Activated naive CD8-positive, alpha-beta T cell treated with anti-CD3 and anti-CD28 coated beads for 36 hours (primary cell): ENCODE measurements around the gene CCNG2. TPM values are rescaled to one million over a fixed set of nuclear protein-coding genes. Genes with fewer than 3 reads are reported as not detected.

Experiments
- DNase-seq: peaks from one replicate; pipeline ENCODE4 v3.0.0; 2021
- H3K27ac Mint-ChIP-seq: one replicate; pipeline ENCODE4 v1.8.0; 2022; ENCODE audit warnings: mild to moderate bottlenecking, moderate library complexity, mixed read lengths
- H3K27me3 Mint-ChIP-seq: one replicate; pipeline ENCODE4 v1.8.0; 2022; ENCODE audit warnings: mild to moderate bottlenecking, mixed read lengths
- H3K36me3 Mint-ChIP-seq: one replicate; pipeline ENCODE4 v1.8.0; 2021; ENCODE audit warnings: mild to moderate bottlenecking, mixed read lengths
- H3K4me1 Mint-ChIP-seq: one replicate; pipeline ENCODE4 v1.8.0; 2021; ENCODE audit warnings: mixed read lengths
- H3K4me3 Mint-ChIP-seq: one replicate; pipeline ENCODE4 v1.8.0; 2022; ENCODE audit warnings: mild to moderate bottlenecking, moderate library complexity, mixed read lengths
- H3K9me3 Mint-ChIP-seq: one replicate; pipeline ENCODE4 v1.8.0; 2022; ENCODE audit warnings: mixed read lengths
- total RNA-seq, 2 experiments: library from RNA; stranded (reverse); gene quantifications; one replicate each; pipeline ENCODE4 v1.2.3, GENCODE V29; 2021

CCNG2 gene
- total RNA-seq, 2 experiments from 2014 or later = 17.4 to 18.7 TPM

DNA sequence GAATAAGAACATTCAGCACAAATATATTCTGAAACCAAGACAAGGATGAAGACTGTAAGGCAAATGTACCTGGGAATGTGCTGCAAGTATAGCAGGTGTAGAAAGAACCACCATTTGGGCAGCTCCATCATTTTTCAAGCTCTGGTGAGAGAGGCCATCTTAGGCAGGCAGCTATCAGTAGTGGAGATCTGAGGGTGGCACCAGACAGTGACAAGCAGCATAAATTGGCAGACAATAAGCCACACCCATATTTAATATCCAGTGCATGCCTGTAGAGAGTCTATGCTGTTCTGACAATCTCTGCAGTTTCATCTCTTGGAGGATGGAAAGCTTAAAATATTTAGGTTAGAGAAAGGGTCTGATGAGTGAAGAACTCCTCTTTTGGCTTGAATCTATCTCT lies 22.5 kb downstream of the CCNG2 start:
- Mint-ChIP-seq H3K27ac (no peak overlapping the region), H3K27me3 (no peaks in the 10 kb centered on the region), H3K4me3 (no peak overlapping the region), H3K9me3 (no peaks in the 10 kb centered on the region), H3K4me1 (no peaks in the 10 kb centered on the region), H3K36me3 (no peaks in the 10 kb centered on the region)
- no peak for DNase-seq

GRCh38 chr4:77181720-77182119 lies 24.7 kb downstream of the CCNG2 start:
- Mint-ChIP-seq H3K27me3 (no peaks in the 10 kb centered on the region), H3K4me3 (no peak overlapping the region), H3K9me3 (no peaks in the 10 kb centered on the region), H3K4me1 (no peaks in the 10 kb centered on the region), H3K36me3 (no peaks in the 10 kb centered on the region), H3K27ac (no peak overlapping the region)
- no peak for DNase-seq

- DNase-seq = no peak
- Mint-ChIP-seq H3K4me1 (no peaks in the 10 kb centered on the region), H3K27me3 (no peaks in the 10 kb centered on the region), H3K9me3 (no peaks in the 10 kb centered on the region), H3K36me3 (no peaks in the 10 kb centered on the region), H3K4me3 (no peak overlapping the region), H3K27ac (no peak overlapping the region)
Observed at GRCh38 chr4:77183777-77184420, 26.9 kb downstream of the CCNG2 start.

- Mint-ChIP-seq H3K36me3 (no peaks in the 10 kb centered on the region), H3K9me3 (no peaks in the 10 kb centered on the region), H3K27me3 (no peaks in the 10 kb centered on the region), H3K4me1 (no peaks in the 10 kb centered on the region), H3K4me3 (no peak overlapping the region), H3K27ac (no peak overlapping the region)
- no peak for DNase-seq
Observed at GRCh38 chr4:77184974-77185373, 28.0 kb downstream of the CCNG2 start.

DNA sequence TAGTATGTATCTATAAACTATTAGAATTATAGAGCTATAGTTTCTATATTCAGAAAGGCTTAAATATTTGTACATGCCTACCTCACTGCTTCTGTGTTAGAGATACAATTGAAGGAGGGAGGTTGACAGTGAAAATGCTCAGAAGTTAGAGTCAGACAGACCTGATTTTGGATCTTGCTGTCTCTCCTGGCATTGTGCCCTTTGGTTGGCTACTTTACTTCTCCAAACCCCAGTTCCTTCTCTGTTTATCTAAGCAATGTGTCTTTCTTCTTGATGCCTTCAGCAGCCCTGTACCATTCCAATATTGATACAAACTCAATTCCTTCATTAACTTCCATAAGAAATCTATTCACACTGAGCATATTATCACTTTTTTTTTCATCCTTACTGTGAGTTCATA lies 28.7 kb downstream of the CCNG2 start:
- H3K4me3 Mint-ChIP-seq = no peak overlapping the region
- H3K4me1 Mint-ChIP-seq = no peaks in the 10 kb centered on the region
- no peak for DNase-seq
- no peaks in the 10 kb centered on the region for H3K36me3 Mint-ChIP-seq
- H3K27me3 Mint-ChIP-seq = no peaks in the 10 kb centered on the region
- no peak overlapping the region for H3K27ac Mint-ChIP-seq
- H3K9me3 Mint-ChIP-seq = no peaks in the 10 kb centered on the region

- H3K36me3 Mint-ChIP-seq = no peaks in the 10 kb centered on the region
- H3K9me3 Mint-ChIP-seq = no peaks in the 10 kb centered on the region
- DNase-seq = no peak
- no peak overlapping the region for H3K27ac Mint-ChIP-seq
- no peak overlapping the region for H3K4me3 Mint-ChIP-seq
- no peaks in the 10 kb centered on the region for H3K27me3 Mint-ChIP-seq
- no peaks in the 10 kb centered on the region for H3K4me1 Mint-ChIP-seq
Observed at GRCh38 chr4:77187322-77187721, 30.3 kb downstream of the CCNG2 start.

DNA sequence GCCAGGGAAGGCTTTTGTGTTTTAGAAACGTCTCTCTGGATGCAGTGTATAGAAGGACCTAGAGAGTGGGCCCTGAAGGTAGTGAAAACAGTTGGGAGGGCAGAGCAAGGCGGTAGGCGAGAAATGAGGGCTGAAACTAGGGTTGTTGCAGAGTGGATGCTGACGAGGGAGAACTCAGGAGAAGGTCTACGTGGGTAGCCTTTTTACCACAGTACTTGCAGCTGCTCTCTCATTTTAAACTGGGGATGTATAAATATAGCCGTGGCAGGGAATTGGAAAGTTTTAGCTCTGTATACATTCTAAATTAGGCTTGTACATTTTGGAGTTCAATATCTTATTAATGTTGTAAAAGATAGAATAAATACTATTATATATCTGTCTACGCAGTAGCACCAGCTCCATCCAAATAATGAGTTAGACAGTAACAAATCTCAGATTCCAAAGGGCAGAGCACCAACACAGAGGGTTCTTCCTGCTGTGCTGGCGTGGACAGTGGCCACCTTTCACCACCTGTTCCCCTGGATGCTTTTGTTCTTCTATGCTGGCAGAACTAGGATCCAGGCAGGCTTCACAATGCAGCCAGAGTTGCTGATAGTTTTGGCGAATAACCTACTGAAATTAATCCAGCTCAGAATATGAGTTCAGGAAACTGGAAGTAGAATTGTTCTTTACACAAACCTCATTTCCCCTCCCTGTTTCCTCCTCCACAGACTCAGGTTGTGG lies 31.7 kb downstream of the CCNG2 start:
- Mint-ChIP-seq H3K4me3 (no peak overlapping the region), H3K9me3 (no peaks in the 10 kb centered on the region), H3K36me3 (peaks cover 2% of the 10 kb centered on the region), H3K27ac (no peak overlapping the region), H3K4me1 (peaks cover 7% of the 10 kb centered on the region), H3K27me3 (no peaks in the 10 kb centered on the region)
- no peak for DNase-seq

DNA sequence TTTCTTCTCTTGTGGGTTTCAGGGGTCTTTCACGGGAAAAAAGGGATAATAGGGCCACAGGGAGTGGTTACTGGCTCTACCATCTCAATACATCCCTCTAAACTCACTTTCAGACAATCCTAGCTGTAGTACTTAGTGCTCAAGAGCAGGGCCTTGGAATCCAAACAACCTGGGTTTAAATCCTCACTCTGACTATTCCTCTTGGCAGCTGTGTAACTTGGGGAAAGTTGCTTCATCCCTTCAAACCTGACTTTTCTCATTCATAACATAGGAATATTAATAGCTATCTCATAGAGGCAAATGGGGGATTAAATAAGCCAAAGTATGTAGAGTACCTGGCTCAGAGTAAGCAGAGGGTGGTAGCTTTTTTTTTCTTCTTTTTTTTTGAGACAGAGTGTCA lies 32.4 kb downstream of the CCNG2 start:
- Mint-ChIP-seq H3K4me1 (peaks cover 14% of the 10 kb centered on the region), H3K36me3 (peaks cover 2% of the 10 kb centered on the region), H3K27ac (no peak overlapping the region), H3K9me3 (no peaks in the 10 kb centered on the region), H3K4me3 (no peak overlapping the region), H3K27me3 (no peaks in the 10 kb centered on the region)
- no peak for DNase-seq

DNA sequence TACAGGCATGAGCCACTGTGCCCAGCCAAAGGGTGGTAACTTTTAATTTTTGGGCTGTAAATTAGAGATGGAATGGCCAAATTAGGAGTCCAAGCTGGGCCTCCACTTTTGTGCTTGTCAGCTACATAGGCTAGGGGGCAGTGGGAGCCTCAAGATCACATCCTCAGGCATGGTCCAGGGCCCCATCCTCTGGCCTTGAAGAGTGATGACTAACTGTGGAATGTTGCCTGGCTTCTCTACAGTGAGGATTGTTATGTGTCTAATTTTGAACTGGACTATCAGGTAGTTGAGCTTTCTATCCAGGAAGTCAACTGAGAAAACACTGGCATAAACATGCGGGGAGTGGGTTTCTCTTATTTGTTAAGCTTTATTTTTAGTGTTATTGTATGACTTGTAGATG lies 33.0 kb downstream of the CCNG2 start:
- H3K9me3 Mint-ChIP-seq = no peaks in the 10 kb centered on the region
- DNase-seq = no peak
- H3K4me1 Mint-ChIP-seq = peaks cover 16% of the 10 kb centered on the region
- no peaks in the 10 kb centered on the region for H3K27me3 Mint-ChIP-seq
- H3K36me3 Mint-ChIP-seq = peaks cover 2% of the 10 kb centered on the region
- H3K4me3 Mint-ChIP-seq = no peak overlapping the region
- no peak overlapping the region for H3K27ac Mint-ChIP-seq

DNA sequence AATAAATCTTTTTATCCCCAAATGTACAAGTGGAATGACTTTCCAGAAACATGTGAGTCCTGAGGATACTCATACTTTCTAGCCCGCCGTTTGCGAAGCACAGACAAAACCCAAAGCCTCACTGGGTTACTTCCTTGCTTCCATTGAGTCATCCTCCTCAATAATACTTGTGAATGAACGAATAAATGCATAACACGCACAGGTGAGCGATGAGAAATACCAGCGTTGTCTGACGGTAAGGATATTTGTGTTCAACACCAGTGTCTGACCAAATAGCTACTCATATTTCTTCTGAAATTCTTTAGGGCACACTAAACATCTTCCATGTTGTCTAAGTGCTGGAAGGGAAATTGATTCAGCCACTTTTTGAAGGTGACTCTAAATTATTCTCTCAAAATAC lies 36.0 kb downstream of the CCNG2 start:
- Mint-ChIP-seq H3K27ac (no peak overlapping the region), H3K4me3 (peak overlapping the region; percentile 81), H3K9me3 (no peaks in the 10 kb centered on the region), H3K4me1 (peaks cover 16% of the 10 kb centered on the region), H3K27me3 (no peaks in the 10 kb centered on the region), H3K36me3 (peaks cover 2% of the 10 kb centered on the region)
- no peak for DNase-seq

- peak overlapping the region; percentile 86 for H3K27ac Mint-ChIP-seq
- H3K36me3 Mint-ChIP-seq = peaks cover 2% of the 10 kb centered on the region
- peaks cover 16% of the 10 kb centered on the region for H3K4me1 Mint-ChIP-seq
- H3K27me3 Mint-ChIP-seq = no peaks in the 10 kb centered on the region
- H3K9me3 Mint-ChIP-seq = no peaks in the 10 kb centered on the region
- peak; percentile 72 for DNase-seq
- H3K4me3 Mint-ChIP-seq = peak overlapping the region; percentile 81
Observed at GRCh38 chr4:77193511-77194102, 36.6 kb downstream of the CCNG2 start.

DNA sequence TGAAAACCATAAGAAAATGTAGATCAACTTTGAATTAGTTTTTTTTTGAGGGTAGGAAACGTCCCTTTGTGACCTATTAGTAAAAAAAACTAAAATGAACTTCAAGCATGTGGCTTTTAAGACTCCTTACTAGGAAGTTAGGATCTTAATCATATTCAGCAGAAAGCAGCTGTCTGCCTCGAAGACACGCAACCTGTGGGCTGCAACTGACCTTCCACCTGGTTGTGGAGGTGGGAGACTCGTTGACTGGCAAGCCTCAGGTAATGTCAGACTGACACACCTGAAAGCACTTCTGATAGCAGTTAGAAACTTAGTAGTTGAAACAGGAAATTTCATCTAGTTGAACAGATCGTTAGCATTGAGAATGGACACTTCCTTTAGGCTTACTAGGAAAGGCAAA lies 37.4 kb downstream of the CCNG2 start:
- no peak overlapping the region for H3K27ac Mint-ChIP-seq
- no peaks in the 10 kb centered on the region for H3K9me3 Mint-ChIP-seq
- H3K4me3 Mint-ChIP-seq = peak overlapping the region; percentile 81
- H3K27me3 Mint-ChIP-seq = no peaks in the 10 kb centered on the region
- peaks cover 16% of the 10 kb centered on the region for H3K4me1 Mint-ChIP-seq
- DNase-seq = no peak
- peaks cover 2% of the 10 kb centered on the region for H3K36me3 Mint-ChIP-seq

GRCh38 chr4:77194989-77195388 lies 38.0 kb downstream of the CCNG2 start:
- peaks cover 16% of the 10 kb centered on the region for H3K4me1 Mint-ChIP-seq

DNA sequence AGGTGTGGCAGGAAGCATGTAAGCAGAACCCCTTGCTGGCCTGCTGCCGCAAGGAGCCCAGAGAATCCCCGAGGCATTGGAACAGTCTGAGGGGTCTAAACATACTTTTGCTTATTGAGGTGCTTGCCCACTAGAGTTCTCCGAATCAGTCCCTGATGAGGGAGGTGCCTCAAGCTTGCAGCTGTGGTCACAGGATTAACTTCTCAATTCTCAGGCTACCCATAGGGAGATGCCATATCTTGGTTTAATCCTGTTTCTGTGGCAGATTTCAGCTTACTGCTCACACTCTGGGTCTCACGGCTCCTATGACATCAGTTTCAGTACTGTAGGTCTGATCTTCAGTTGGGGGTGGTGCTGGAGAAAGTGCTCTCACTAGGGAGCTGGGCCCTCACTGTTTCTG lies 39.9 kb downstream of the CCNG2 start:
- H3K27me3 Mint-ChIP-seq = no peaks in the 10 kb centered on the region
- peaks cover 20% of the 10 kb centered on the region for H3K4me1 Mint-ChIP-seq
- H3K9me3 Mint-ChIP-seq = no peaks in the 10 kb centered on the region
- H3K27ac Mint-ChIP-seq = no peak overlapping the region
- no peak for DNase-seq
- no peak overlapping the region for H3K4me3 Mint-ChIP-seq
- H3K36me3 Mint-ChIP-seq = peaks cover 2% of the 10 kb centered on the region

More at GRCh38 chr4:77194989-77195388, 38.0 kb downstream of the CCNG2 start:
- H3K4me3 Mint-ChIP-seq = no peak overlapping the region
- H3K27me3 Mint-ChIP-seq = no peaks in the 10 kb centered on the region
- peaks cover 2% of the 10 kb centered on the region for H3K36me3 Mint-ChIP-seq
- no peak overlapping the region for H3K27ac Mint-ChIP-seq
- DNase-seq = no peak
- no peaks in the 10 kb centered on the region for H3K9me3 Mint-ChIP-seq

- H3K4me3 Mint-ChIP-seq = no peak overlapping the region
- peaks cover 25% of the 10 kb centered on the region for H3K4me1 Mint-ChIP-seq
- H3K27ac Mint-ChIP-seq = no peak overlapping the region
- peaks cover 2% of the 10 kb centered on the region for H3K36me3 Mint-ChIP-seq
- H3K9me3 Mint-ChIP-seq = no peaks in the 10 kb centered on the region
- no peaks in the 10 kb centered on the region for H3K27me3 Mint-ChIP-seq
- no peak for DNase-seq
Observed at GRCh38 chr4:77197361-77197760, 40.4 kb downstream of the CCNG2 start.

DNA sequence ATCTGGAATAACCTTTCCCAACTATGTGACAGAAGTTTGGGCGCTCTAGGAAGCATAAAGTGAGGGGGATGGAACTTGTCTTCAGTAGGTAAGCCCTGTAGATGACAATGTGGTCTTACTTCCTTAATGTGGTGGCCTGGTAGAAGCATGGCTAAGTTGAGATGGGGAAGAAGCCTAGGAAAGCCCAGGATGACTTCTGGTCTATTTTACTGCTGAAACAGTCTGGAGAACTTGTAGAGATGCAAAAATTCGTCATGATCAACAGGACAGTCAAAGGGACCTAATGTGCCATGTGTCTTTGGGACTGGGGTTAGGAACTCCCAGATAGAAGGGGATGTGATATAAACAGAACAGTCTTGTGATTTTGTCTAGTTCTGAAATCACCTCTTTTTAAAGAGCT lies 40.8 kb downstream of the CCNG2 start:
- no peak for DNase-seq
- no peaks in the 10 kb centered on the region for H3K27me3 Mint-ChIP-seq
- no peak overlapping the region for H3K4me3 Mint-ChIP-seq
- H3K4me1 Mint-ChIP-seq = peaks cover 29% of the 10 kb centered on the region
- H3K9me3 Mint-ChIP-seq = no peaks in the 10 kb centered on the region
- peaks cover 2% of the 10 kb centered on the region for H3K36me3 Mint-ChIP-seq
- no peak overlapping the region for H3K27ac Mint-ChIP-seq
